Immature natural killer cell (primary cell): ENCODE data around the gene UBE2E1. TPM values are rescaled to one million over a fixed set of nuclear protein-coding genes. Genes with fewer than 3 reads are reported as not detected.

Experiments used
- DNase-seq, 3 donors: peaks; one replicate each; pipeline ENCODE4 v3.0.0; 2022; ENCODE audit warnings: mixed read lengths in 1 of 3
- H3K27ac Mint-ChIP-seq, 6 donors: one replicate each; pipeline ENCODE4 v1.8.0; 2020; ENCODE audit warnings: mixed read lengths in 6 of 6, mild to moderate bottlenecking in 5 of 6, inconsistent platforms in 4 of 6, moderate library complexity in 3 of 6
- H3K27me3 Mint-ChIP-seq, 3 donors: one replicate each; pipeline ENCODE4 v1.8.0; 2020 to 2021; ENCODE audit warnings: low read depth in 3 of 3, mild to moderate bottlenecking in 3 of 3, mixed read lengths in 3 of 3, moderate library complexity in 3 of 3, inconsistent platforms in 1 of 3
- H3K36me3 Mint-ChIP-seq, 3 donors: one replicate each; pipeline ENCODE4 v1.8.0; 2020; ENCODE audit warnings: mixed read lengths in 3 of 3, inconsistent platforms in 2 of 3, mild to moderate bottlenecking in 2 of 3
- H3K4me1 Mint-ChIP-seq, 2 donors: one replicate each; pipeline ENCODE4 v1.8.0; 2020; ENCODE audit warnings: inconsistent platforms in 2 of 2, mild to moderate bottlenecking in 2 of 2, mixed read lengths in 2 of 2, moderate library complexity in 1 of 2
- H3K4me3 Mint-ChIP-seq, 5 donors: one replicate each; pipeline ENCODE4 v1.8.0; 2020; ENCODE audit warnings: mild to moderate bottlenecking in 5 of 5, mixed read lengths in 5 of 5, inconsistent platforms in 3 of 5, moderate library complexity in 3 of 5
- H3K9me3 Mint-ChIP-seq, 6 donors: one replicate each; pipeline ENCODE4 v1.8.0; 2020; ENCODE audit warnings: mild to moderate bottlenecking in 6 of 6, mixed read lengths in 6 of 6, inconsistent platforms in 4 of 6, moderate library complexity in 3 of 6
- polyA plus RNA-seq, 3 donors: library from polyadenylated mRNA; unstranded; fragments of 300-500 nt; fragmentation: Illumina TruSeq; gene quantifications; one replicate each; pipeline ENCODE4 v1.2.3, GENCODE V29; 2021

Gene UBE2E1
- polyA plus RNA-seq, 3 donors from 2014 or later: 18.0 to 43.9 (median 19.2) TPM

DNA sequence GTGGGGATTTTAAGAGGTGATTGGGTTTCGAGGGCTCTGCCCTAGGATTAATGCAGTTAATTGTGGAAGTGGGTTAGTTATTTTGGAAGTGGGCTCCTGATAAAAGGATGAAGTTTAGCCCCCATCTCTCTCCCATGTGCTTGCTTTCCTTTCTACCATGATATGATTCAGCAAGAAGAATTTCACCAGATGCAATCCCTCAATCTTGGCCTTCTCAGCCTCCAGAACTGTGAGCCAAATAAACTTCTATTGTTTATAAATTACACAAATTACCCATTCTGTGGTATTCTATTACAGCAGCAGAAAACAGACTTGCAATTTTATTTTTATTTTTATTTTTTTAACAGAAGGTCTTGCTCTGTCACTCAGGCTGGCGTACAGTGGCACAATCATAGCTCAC is 27.3 kb upstream of the UBE2E1 start:
- no peak overlapping the region for H3K4me3 Mint-ChIP-seq
- peaks cover 0 to 4% (median 0%) of the 10 kb centered on the region in 6 donors for H3K9me3 Mint-ChIP-seq
- DNase-seq: no peak
- H3K27me3 Mint-ChIP-seq: peaks cover 0 to 9% (median 3%) of the 10 kb centered on the region in 3 donors
- H3K4me1 Mint-ChIP-seq: no peaks in the 10 kb centered on the region
- no peak overlapping the region for H3K27ac Mint-ChIP-seq
- peaks cover 0 to 5% (median 0%) of the 10 kb centered on the region in 3 donors for H3K36me3 Mint-ChIP-seq

DNA sequence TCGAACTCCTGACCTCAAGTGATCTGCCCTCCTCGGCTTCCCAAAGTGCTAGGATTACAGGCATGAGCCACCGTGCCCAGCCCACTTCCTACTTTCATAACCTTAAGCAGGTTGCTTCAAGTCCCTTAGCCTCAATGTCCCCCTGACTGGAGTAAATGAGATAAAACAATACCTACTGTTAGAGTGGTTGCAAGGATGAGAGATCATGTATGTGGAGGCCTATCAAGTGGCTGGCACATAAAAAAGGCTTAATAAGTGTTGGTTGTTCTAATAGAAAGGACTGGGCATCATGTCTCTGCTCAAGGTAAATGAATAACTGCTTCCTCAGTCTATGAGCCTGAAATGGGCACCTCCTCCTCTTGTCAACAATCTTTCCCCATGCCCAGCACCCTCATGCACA is 25.9 kb upstream of the UBE2E1 start:
- no peak for DNase-seq
- H3K36me3 Mint-ChIP-seq: peaks cover 0 to 9% (median 0%) of the 10 kb centered on the region in 3 donors
- no peaks in the 10 kb centered on the region for H3K4me1 Mint-ChIP-seq
- peaks cover 0 to 9% (median 3%) of the 10 kb centered on the region in 3 donors for H3K27me3 Mint-ChIP-seq
- peaks cover 0 to 5% (median 0%) of the 10 kb centered on the region in 6 donors for H3K9me3 Mint-ChIP-seq
- no peak overlapping the region for H3K4me3 Mint-ChIP-seq
- H3K27ac Mint-ChIP-seq: no peak overlapping the region

DNA sequence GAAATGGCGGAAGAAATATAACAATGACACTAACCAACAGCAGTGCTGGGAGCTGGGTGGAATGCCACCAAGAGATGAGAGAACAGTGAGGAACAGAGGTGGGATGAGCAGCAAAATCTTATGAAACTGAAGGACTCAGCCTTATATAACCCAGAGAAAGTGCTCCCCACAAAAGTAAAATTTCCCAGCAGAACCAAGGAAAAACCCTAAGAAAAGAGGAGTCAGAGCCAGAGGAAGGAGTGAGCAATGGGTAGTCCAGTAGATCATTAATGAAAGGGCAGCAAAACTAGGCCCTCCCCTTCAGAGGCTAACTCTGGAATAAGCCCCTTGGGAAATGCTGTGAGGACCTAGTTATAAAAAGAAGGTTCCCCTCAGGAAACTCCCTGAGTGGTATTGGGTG is 24.7 kb upstream of the UBE2E1 start:
- DNase-seq: no peak
- no peak overlapping the region for H3K4me3 Mint-ChIP-seq

DNA sequence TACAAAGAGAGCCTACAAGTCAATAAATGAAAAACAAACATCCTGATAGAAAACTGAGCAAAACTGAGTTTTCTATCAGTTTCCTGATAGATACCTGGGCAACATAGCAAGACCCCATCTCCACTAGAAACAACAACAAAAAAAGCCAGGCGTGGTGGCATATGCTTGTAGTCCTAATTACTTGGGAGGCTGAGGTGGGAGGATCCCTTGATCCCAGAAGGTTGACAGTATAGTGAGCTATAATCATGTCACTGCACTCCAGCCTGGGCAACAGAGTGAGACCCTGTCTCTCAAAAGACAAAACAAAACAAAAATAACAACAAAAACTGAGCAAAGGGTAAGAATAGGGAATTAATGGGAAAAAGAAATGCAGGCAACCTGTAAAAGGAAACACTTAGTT is 23.9 kb upstream of the UBE2E1 start:
- H3K9me3 Mint-ChIP-seq: peaks cover 0 to 5% (median 0%) of the 10 kb centered on the region in 6 donors
- H3K4me1 Mint-ChIP-seq: no peaks in the 10 kb centered on the region
- peaks cover 0 to 9% (median 0%) of the 10 kb centered on the region in 3 donors for H3K36me3 Mint-ChIP-seq
- no peak overlapping the region for H3K27ac Mint-ChIP-seq
- H3K4me3 Mint-ChIP-seq: no peak overlapping the region
- peaks cover 2 to 9% (median 6%) of the 10 kb centered on the region in 3 donors for H3K27me3 Mint-ChIP-seq
- DNase-seq: no peak

More for the DNA sequence above, 24.7 kb upstream of the UBE2E1 start:
- Mint-ChIP-seq H3K4me1 (no peaks in the 10 kb centered on the region), H3K9me3 (peaks cover 0 to 5% (median 0%) of the 10 kb centered on the region in 6 donors), H3K27me3 (peaks cover under 1 to 9% (median 4%) of the 10 kb centered on the region in 3 donors), H3K36me3 (peaks cover 0 to 9% (median 0%) of the 10 kb centered on the region in 3 donors), H3K27ac (no peak overlapping the region)

DNA sequence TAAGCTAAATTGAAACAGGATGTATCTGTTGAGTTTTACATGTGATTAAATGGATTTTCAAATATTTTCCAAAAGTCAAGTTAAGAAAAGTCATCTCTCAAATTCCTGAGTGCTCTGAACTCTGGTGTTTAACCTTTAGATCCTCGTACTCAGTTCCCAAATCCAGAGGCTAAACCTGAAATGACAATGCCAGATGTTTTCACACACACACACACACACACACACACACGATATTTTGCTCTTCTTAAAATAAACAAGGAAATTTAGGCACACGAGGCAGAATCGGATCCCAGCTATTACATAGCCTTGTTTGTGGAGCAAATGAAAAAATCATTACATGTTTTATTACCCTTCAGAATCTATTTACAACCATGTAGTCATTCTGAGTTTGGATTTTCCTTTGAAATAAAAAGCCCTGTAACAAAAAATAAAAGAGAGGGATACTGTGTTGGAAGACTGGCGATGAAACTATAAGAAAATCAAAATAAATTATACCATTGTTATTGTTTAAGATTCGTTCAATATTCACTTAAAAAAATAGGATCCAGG is 20.6 kb upstream of the UBE2E1 start:
- Mint-ChIP-seq H3K4me1 (no peaks in the 10 kb centered on the region), H3K27ac (no peak overlapping the region), H3K9me3 (peaks cover 0 to 5% (median 0%) of the 10 kb centered on the region in 6 donors), H3K36me3 (peaks cover 0 to 9% (median 0%) of the 10 kb centered on the region in 3 donors), H3K4me3 (no peak overlapping the region), H3K27me3 (peaks cover 3 to 9% (median 4%) of the 10 kb centered on the region in 3 donors)
- DNase-seq: no peak

DNA sequence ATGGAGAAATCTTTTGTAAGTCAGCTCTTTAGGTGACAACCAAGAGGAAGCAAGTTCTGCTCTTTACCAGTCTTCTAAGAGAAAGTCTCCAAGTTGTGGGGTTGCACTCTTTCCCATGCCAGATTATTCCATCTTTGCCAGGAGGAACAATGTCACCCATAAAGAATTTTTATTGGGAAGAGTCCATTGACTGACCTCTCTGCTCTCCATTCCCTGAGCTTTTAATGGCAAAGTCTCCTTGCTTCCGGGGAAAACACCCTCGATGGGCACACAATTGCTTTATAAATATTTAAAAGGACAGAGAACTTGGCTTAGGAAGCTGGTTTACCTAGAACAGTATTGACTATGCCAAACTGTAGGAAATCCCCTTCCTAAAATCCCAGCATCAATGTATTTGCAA is 19.9 kb upstream of the UBE2E1 start:
- Mint-ChIP-seq H3K36me3 (peaks cover 0 to 9% (median 0%) of the 10 kb centered on the region in 3 donors), H3K9me3 (peaks cover 0 to 5% (median 0%) of the 10 kb centered on the region in 6 donors), H3K27ac (no peak overlapping the region), H3K4me1 (no peaks in the 10 kb centered on the region), H3K4me3 (no peak overlapping the region), H3K27me3 (peaks cover 0 to 9% (median 3%) of the 10 kb centered on the region in 3 donors)
- no peak for DNase-seq

DNA sequence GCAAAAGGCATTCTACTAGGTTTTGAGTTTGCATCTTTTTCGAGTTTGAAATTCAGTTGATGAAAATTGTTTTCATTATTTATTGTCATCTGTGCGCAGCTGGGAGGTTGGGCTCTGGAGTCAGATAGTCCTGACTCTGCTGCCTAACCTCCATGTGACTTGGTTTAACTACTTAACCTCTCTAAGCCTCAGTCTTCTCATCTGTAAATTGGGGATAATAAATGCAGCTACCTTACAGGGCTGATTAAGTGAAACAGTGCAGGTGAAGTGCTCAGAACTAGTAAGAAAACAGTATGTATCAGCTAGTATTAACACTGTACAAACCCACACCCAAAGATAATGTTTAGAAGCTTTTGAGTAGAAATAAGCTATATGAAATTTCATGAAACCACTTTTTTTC is 14.1 kb upstream of the UBE2E1 start:
- peaks cover 0 to 6% (median 0%) of the 10 kb centered on the region in 3 donors for H3K27me3 Mint-ChIP-seq
- no peaks in the 10 kb centered on the region for H3K9me3 Mint-ChIP-seq
- peaks cover 0 to 6% of the 10 kb centered on the region in 2 donors for H3K4me1 Mint-ChIP-seq
- no peaks in the 10 kb centered on the region for H3K36me3 Mint-ChIP-seq
- no peak overlapping the region for H3K4me3 Mint-ChIP-seq
- DNase-seq: no peak
- H3K27ac Mint-ChIP-seq: no peak overlapping the region

DNA sequence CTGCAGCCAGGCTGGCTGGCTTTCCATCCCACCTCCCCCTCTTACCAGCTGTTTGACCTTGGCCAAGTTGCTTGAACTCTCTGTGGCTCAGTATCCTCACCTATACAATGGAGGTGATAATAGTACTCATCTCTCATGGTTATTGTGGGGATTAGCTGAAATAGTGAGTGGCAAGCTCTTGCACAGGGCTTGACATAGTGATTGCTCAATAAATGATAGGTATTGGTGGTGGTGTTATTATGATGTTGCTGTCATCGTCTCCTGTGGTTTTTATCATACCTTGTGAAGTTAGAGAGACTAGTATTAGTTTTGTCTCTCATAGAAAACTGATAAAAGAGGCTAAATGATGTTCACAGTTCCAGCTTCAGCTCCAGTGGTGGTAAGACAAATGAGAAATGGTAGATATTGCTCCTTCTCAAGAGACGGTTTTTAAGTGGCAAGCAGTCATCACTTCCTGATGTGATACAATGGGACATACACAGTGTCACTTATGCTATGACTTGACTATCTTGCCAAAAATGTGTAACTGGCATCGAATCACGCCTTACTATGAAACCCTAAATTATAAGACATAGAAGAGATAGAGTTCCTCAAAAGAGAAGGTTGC is 12.1 kb upstream of the UBE2E1 start:
- Mint-ChIP-seq H3K4me1 (peaks cover 0 to 6% of the 10 kb centered on the region in 2 donors), H3K36me3 (no peaks in the 10 kb centered on the region), H3K27me3 (peaks cover 0 to 3% (median 0%) of the 10 kb centered on the region in 3 donors), H3K9me3 (no peaks in the 10 kb centered on the region), H3K4me3 (no peak overlapping the region), H3K27ac (no peak overlapping the region)
- no peak for DNase-seq

DNA sequence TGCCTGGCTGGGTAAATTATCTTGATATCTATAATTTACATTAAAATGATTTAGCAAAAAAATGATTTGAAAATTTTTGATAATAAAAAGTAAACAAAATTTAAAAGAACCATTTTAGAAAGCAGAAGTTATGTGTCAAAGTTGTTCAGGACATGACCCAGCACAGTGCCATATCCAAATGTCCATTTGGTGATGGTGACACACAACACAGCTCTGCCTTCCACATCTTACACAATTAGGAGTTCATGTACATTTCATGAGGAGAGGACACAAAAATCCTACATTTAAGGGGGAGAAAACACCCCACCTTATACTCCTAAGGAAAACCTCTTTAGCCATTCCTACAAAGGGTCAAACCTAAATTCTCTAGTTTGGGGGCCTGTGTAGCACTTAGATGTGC is 10.7 kb upstream of the UBE2E1 start:
- no peaks in the 10 kb centered on the region for H3K9me3 Mint-ChIP-seq
- no peak overlapping the region for H3K27ac Mint-ChIP-seq
- H3K36me3 Mint-ChIP-seq: no peaks in the 10 kb centered on the region
- H3K4me1 Mint-ChIP-seq: peaks cover 0 to 6% of the 10 kb centered on the region in 2 donors
- H3K27me3 Mint-ChIP-seq: peaks cover 0 to 3% (median 0%) of the 10 kb centered on the region in 3 donors
- H3K4me3 Mint-ChIP-seq: no peak overlapping the region
- DNase-seq: no peak

DNA sequence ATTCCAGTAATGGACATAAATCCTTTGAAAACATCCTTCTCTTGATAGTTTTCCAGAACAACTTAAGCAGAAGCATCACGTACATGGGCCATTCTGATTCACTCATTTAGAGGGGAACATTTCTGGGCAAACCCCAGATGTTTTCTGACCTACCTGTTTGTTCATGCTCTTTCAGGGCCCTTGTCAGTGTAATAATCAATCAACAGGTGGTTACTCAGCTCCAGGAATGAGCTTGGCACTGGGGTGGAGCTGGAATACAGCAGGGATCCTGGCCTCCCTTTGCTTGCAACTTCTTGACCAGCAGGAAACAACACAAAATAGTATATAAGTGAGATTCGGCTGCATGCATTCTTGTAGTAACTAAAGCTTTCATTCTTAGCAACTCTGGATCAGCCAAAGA is 9.2 kb upstream of the UBE2E1 start:
- Mint-ChIP-seq H3K4me3 (no peak overlapping the region), H3K36me3 (no peaks in the 10 kb centered on the region)

DNA sequence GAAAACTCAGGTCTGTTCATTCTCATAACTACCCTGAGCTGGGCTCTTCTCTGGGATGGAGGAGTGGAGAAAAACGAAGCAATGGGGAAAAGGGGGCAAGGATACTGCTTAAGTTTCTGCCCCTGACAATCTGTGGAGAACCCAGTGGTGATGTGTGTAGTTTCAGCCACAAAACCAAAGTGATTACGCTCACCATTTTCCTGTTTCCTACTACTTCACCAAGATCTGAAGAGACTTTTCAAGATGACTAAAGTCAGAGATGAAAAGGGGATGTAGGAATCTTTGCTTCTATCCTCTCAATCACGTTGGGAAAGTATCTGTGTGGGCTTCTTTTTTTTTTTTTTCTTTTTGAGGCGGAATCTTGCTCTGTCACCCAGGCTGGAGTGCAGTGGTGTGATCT is 8.3 kb upstream of the UBE2E1 start:
- Mint-ChIP-seq H3K36me3 (no peaks in the 10 kb centered on the region), H3K4me3 (no peak overlapping the region), H3K27ac (no peak overlapping the region), H3K27me3 (peaks cover 0 to 3% (median 0%) of the 10 kb centered on the region in 3 donors), H3K9me3 (no peaks in the 10 kb centered on the region), H3K4me1 (no peaks in the 10 kb centered on the region)
- DNase-seq: no peak

More for the DNA sequence above, 9.2 kb upstream of the UBE2E1 start:
- Mint-ChIP-seq H3K4me1 (peaks cover 0 to 6% of the 10 kb centered on the region in 2 donors), H3K27ac (no peak overlapping the region), H3K9me3 (no peaks in the 10 kb centered on the region), H3K27me3 (peaks cover 0 to 3% (median 0%) of the 10 kb centered on the region in 3 donors)
- DNase-seq: no peak

DNA sequence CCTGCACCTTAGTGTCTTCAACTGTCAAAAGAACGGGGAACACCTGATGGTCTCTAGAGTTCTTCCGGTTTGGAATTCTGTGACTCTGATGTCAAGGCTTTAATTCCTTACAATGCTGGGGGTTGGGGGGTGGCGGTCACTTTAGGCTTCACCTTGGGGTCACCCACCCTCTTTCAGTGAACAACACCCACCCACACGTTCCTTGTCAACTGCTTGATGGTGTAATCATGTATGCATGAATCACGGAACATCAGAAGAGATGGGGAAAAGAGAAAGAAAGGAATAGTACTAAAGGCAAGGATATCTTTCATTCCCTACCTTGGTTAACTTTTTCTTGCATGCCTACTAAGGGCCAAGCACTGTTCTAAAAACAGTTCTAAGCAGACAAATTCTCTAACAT is 7.3 kb upstream of the UBE2E1 start:
- peaks cover 0 to 3% (median 0%) of the 10 kb centered on the region in 3 donors for H3K27me3 Mint-ChIP-seq
- H3K27ac Mint-ChIP-seq: no peak overlapping the region
- no peak for DNase-seq
- no peaks in the 10 kb centered on the region for H3K4me1 Mint-ChIP-seq
- no peak overlapping the region for H3K4me3 Mint-ChIP-seq
- H3K36me3 Mint-ChIP-seq: no peaks in the 10 kb centered on the region
- no peaks in the 10 kb centered on the region for H3K9me3 Mint-ChIP-seq

DNA sequence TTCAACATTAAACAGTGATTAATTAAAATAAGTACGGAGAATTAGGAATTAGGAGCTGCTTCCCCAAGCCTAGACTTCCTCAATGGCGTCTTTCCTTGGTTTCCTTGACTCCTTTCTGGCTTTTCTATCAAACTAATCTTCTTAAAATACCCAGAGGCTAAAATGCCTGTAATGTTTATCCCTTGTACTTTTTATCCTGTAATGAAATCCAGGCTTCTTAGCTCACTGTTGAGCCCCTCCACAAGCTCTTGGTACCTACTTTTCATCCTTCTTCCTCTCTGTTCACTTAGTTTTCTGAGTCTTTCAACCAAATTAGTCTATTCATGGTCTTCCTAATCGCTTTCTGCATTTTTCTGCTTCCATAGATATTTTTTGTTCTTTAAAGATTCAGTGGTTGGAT is 6.9 kb upstream of the UBE2E1 start:
- Mint-ChIP-seq H3K9me3 (no peaks in the 10 kb centered on the region), H3K4me1 (no peaks in the 10 kb centered on the region), H3K27me3 (peaks cover 0 to 3% (median 0%) of the 10 kb centered on the region in 3 donors), H3K36me3 (no peaks in the 10 kb centered on the region), H3K27ac (no peak overlapping the region), H3K4me3 (no peak overlapping the region)
- DNase-seq: no peak

DNA sequence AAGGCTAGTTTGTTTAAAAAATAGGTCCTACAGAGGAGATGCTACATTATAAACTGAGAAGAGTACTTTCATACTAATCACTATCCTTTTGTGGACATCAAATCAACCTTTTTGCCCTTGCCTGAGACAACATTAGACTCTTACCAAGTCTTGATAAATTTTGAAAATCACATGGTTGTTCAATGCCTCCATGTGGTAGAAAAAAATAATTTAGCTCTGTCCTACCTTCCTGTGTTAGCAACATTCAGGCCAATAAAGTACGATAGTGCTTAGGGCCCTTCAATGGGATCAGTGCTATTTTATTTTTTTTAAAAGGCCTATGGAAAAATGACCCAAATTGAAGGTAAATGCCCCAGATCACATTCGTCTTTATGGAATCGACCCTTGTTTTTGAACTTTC is 5.0 kb upstream of the UBE2E1 start:
- Mint-ChIP-seq H3K9me3 (no peaks in the 10 kb centered on the region), H3K4me1 (peaks cover 4 to 11% of the 10 kb centered on the region in 2 donors), H3K36me3 (no peaks in the 10 kb centered on the region), H3K27ac (no peak overlapping the region), H3K27me3 (peaks cover under 1 to 6% (median 4%) of the 10 kb centered on the region in 3 donors), H3K4me3 (no peak overlapping the region)
- no peak for DNase-seq
